ENCODE data around the gene ZNF423.

ZNF423 gene

DNA sequence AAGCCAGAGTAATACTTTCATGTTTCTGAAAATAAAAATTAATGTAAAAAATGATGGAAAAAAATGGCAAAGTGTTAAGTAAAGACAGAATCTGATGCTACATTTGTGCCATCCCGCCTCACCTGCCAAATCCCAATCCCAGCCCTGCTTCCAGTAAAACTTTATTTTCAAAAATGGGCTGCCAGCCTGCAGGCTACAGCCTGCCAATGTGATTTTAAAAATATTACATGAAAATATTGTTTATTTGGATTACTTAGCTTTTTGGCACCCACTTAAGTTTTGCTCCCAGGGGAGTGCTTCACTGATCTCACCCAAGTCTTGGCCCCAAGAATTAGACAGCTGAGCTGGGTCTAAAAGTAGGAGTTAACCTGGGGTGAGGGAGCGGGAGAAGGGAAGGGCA, 369.5 kb downstream of the ZNF423 start:
- H3K4me3 ChIP-seq (replicated peaks; ENCODE audit: low read depth, low read length): no peak overlapping the region
- no peaks in the 10 kb centered on the region for H3K27me3 ChIP-seq (replicated peaks; ENCODE audit: control insufficient read depth, insufficient read depth, low read length)

DNA sequence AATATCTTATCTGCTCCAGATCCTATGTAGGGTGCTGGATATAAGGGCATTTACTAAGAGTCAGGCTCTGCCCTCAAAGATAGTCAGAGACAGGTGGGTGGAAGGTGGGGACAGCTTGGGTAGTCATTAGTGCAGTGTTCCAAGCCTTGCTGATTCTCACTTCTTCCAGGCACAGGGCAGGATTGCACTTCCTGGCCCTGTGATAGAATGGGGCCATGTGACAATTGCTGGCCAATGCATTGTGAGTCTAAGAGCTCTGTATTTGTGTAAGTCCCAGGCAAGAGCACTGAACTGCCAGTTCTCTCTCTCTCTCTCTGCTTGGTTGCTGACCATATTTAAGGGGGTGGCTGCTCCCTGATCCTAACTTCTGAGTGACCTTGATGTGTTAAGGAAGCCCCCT, 370.2 kb downstream of the ZNF423 start:
- Histone ChIP-seq H3K27me3 (replicated peaks; ENCODE audit: control insufficient read depth, insufficient read depth, low read length) (no peaks in the 10 kb centered on the region), H3K36me3 (ENCODE audit: control insufficient read depth, insufficient read depth, low read length) (no peaks in the 10 kb centered on the region), H3K4me3 (replicated peaks; ENCODE audit: low read depth, low read length) (no peak overlapping the region)
- no peak for DNase-seq (ENCODE audit: extremely low read depth, insufficient read length)
- TF ChIP-seq CTCF (IDR thresholded peaks at IDR 0.05; ENCODE audit: insufficient read depth, low read length, poor library complexity, severe bottlenecking): no peak

More for the DNA sequence above, 369.5 kb downstream of the ZNF423 start:
- no peak for DNase-seq (ENCODE audit: extremely low read depth, insufficient read length)
- no peaks in the 10 kb centered on the region for H3K36me3 ChIP-seq (ENCODE audit: control insufficient read depth, insufficient read depth, low read length)
- TF ChIP-seq CTCF (IDR thresholded peaks at IDR 0.05; ENCODE audit: insufficient read depth, low read length, poor library complexity, severe bottlenecking): no peak

DNA sequence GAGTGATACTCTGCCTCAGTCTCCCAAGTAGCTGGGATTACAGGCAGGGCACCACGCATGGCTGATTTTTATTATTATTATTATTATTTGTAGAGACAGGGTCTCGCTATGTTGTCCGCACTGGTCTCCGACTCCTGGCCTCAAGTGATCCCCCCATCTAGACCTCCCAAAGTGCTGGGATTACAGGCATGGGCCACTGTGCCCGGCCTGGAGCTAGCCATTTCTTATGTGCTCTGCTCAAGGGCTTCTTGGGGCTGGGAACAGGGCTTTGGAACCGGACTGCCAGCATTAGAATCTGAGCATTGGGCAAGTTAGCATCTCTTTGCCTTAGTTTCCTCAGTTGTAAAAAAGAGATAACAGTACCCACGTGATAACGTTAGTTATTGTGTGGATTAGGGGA, 371.0 kb downstream of the ZNF423 start:
- DNase-seq (ENCODE audit: extremely low read depth, insufficient read length): no peak
- Histone ChIP-seq H3K4me3 (replicated peaks; ENCODE audit: low read depth, low read length) (no peak overlapping the region), H3K27me3 (replicated peaks; ENCODE audit: control insufficient read depth, insufficient read depth, low read length) (no peaks in the 10 kb centered on the region), H3K36me3 (ENCODE audit: control insufficient read depth, insufficient read depth, low read length) (no peaks in the 10 kb centered on the region)
- TF ChIP-seq CTCF (IDR thresholded peaks at IDR 0.05; ENCODE audit: insufficient read depth, low read length, poor library complexity, severe bottlenecking): no peak

DNA sequence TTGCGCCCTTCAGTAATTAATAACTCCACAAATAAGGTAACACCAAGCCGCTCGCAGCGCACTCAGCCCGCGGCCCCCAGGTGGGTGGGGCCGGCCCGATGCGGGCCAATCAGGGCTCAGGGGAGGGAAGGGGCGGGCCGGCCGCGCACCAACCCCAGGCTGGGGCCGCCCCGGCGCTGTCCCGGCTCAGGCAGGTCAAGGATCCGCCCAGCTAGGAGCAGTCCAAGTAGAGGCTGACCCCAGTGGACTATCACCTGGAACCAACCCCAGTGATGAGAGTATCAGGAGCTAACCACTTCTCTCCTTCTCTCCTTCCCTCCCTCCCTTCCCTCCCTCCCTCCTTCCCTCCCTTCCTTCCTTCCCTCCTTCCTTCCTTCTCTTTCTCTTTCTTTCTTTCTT, 371.5 kb downstream of the ZNF423 start:
- Histone ChIP-seq H3K36me3 (ENCODE audit: control insufficient read depth, insufficient read depth, low read length) (no peaks in the 10 kb centered on the region), H3K27me3 (replicated peaks; ENCODE audit: control insufficient read depth, insufficient read depth, low read length) (no peaks in the 10 kb centered on the region), H3K4me3 (replicated peaks; ENCODE audit: low read depth, low read length) (no peak overlapping the region)
- no peak for TF ChIP-seq CTCF (IDR thresholded peaks at IDR 0.05; ENCODE audit: insufficient read depth, low read length, poor library complexity, severe bottlenecking)
- DNase-seq (ENCODE audit: extremely low read depth, insufficient read length): peak; percentile 56

- no peak for DNase-seq (ENCODE audit: extremely low read depth, insufficient read length)
- no peaks in the 10 kb centered on the region for H3K36me3 ChIP-seq (ENCODE audit: control insufficient read depth, insufficient read depth, low read length)
- no peaks in the 10 kb centered on the region for H3K27me3 ChIP-seq (replicated peaks; ENCODE audit: control insufficient read depth, insufficient read depth, low read length)
- no peak overlapping the region for H3K4me3 ChIP-seq (replicated peaks; ENCODE audit: low read depth, low read length)
- no peak for TF ChIP-seq CTCF (IDR thresholded peaks at IDR 0.05; ENCODE audit: insufficient read depth, low read length, poor library complexity, severe bottlenecking)
Observed at GRCh38 chr16:49483651-49484450, 372.1 kb downstream of the ZNF423 start.
